C4-2B (cell line): ENCODE data around the gene TMTC1.

Experiments
- ZFX ChIP-seq: fragments of 450-650 bp; IDR thresholded peaks from 2 replicates; pipeline ENCODE4 v1.6.1; 2017
- TF ChIP-seq, protein P1 (sequence below): fragments of 450-650 bp; conservative IDR thresholded peaks from 2 replicates; pipeline ENCODE4 v1.5.1; 2017; ENCODE audit warnings: mild to moderate bottlenecking

- TF ChIP-seq, protein P1, sequence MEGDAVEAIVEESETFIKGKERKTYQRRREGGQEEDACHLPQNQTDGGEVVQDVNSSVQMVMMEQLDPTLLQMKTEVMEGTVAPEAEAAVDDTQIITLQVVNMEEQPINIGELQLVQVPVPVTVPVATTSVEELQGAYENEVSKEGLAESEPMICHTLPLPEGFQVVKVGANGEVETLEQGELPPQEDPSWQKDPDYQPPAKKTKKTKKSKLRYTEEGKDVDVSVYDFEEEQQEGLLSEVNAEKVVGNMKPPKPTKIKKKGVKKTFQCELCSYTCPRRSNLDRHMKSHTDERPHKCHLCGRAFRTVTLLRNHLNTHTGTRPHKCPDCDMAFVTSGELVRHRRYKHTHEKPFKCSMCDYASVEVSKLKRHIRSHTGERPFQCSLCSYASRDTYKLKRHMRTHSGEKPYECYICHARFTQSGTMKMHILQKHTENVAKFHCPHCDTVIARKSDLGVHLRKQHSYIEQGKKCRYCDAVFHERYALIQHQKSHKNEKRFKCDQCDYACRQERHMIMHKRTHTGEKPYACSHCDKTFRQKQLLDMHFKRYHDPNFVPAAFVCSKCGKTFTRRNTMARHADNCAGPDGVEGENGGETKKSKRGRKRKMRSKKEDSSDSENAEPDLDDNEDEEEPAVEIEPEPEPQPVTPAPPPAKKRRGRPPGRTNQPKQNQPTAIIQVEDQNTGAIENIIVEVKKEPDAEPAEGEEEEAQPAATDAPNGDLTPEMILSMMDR: no peak
- TF ChIP-seq ZFX: no peak
Measured at GRCh38 chr12:29714966-29715365, 68.8 kb downstream of the TMTC1 start.
